Epithelial cell of proximal tubule (primary cell): ENCODE data around the gene LDAF1. TPM values are rescaled to one million over a fixed set of nuclear protein-coding genes. Genes with fewer than 3 reads are reported as not detected.
A peak's percentile ranks its signal among the peaks of the same experiment; 100 is the strongest.
"Not testable (repeated sequence)": the region's sequence is repeated elsewhere in the genome, so short reads cannot be mapped to it uniquely, and the experiment has no call there.

ENCODE experiments used
- DNase-seq: peaks from one replicate; pipeline ENCODE4 v3.0.0-alpha.2; 2011; ENCODE audit warnings: low read depth
- H3K4me3 ChIP-seq: 2 replicates; pipeline ENCODE4 v1.5.1; 2011; ENCODE audit warnings: low read depth, mild to moderate bottlenecking, low read length
- total RNA-seq: library from RNA; depleted of rRNA; stranded (reverse); fragments of >200 nt; gene quantifications from 2 replicates; pipeline ENCODE4 v1.2.3, GENCODE V29; 2015
- TF ChIP-seq, protein P1 (sequence below): conservative IDR thresholded peaks from 2 replicates; pipeline ENCODE4 v1.5.1; 2012; ENCODE audit warnings: low read depth, mild to moderate bottlenecking, low read length

The LDAF1 gene
- total RNA-seq, 1 donor from 2014 or later = 55.3 TPM

- TF ChIP-seq, protein P1, sequence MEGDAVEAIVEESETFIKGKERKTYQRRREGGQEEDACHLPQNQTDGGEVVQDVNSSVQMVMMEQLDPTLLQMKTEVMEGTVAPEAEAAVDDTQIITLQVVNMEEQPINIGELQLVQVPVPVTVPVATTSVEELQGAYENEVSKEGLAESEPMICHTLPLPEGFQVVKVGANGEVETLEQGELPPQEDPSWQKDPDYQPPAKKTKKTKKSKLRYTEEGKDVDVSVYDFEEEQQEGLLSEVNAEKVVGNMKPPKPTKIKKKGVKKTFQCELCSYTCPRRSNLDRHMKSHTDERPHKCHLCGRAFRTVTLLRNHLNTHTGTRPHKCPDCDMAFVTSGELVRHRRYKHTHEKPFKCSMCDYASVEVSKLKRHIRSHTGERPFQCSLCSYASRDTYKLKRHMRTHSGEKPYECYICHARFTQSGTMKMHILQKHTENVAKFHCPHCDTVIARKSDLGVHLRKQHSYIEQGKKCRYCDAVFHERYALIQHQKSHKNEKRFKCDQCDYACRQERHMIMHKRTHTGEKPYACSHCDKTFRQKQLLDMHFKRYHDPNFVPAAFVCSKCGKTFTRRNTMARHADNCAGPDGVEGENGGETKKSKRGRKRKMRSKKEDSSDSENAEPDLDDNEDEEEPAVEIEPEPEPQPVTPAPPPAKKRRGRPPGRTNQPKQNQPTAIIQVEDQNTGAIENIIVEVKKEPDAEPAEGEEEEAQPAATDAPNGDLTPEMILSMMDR = no peak
- no peak for DNase-seq
- H3K4me3 ChIP-seq = no peak overlapping the region
Observed at GRCh38 chr16:21128991-21129390, 29.5 kb upstream of the LDAF1 start.

DNA sequence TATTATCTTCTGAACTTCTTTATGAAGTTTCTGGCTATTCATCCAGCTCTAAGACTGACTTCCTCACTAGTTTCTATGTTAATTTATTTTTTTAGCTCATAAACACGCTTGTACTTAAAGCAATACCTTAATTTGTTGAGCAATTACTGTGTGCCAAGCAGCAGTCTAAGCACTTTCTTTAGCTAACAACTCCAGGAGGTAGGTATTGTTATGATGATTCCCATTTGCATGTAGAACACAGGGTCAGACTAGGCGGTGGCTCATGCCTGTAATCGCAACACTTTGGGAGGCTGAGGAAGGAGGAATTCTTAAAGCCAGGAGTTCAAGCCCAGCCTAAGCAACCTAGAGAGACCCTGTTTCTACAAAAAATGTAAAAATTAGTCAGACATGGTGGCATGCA, 27.7 kb upstream of the LDAF1 start:
- no peak for DNase-seq
- H3K4me3 ChIP-seq = no peak overlapping the region
- TF ChIP-seq, protein P1 = no peak

DNA sequence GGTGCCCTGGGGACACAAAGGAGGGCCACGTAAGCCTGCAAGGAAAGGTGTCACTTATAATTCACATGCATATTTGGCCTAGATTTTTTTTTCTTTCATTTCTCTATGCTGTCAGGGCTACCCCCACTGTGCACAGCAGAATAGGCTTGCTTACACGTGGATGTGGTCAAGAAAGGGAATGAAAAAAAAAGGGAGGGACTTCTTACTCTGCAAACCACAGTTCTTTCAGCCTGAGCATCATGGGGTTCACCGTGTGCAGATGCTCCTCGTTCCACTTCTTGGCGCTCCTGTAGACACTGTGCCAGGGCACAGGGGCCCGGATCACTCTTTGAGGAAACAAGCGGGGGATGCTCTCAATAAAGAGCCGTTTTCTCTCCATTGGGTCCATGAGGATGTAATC, 24.4 kb upstream of the LDAF1 start:
- no peak for DNase-seq
- TF ChIP-seq, protein P1 = no peak

DNA sequence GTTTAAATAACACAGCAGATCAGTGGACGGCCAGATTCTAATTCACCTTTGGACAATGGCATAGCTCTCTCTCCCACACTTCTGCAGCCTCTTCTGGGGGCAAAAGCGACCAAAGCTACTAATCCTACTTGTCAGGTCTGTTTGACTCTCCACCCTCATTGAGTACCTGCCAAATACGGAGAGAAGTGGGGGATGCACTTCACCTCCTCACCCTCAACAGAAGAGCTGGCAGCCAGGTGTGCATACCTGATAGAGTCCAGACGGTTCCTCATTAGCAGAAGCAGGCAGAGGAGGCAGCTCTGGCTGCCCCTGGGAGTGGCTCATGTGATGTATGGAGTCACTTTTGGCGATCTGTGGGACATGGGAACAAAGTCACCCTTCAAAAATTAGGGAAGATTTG, 12.7 kb upstream of the LDAF1 start:
- DNase-seq = no peak
- TF ChIP-seq, protein P1 = no peak
- H3K4me3 ChIP-seq = no peak overlapping the region

More for the DNA sequence above, 24.4 kb upstream of the LDAF1 start:
- no peak overlapping the region for H3K4me3 ChIP-seq

DNA sequence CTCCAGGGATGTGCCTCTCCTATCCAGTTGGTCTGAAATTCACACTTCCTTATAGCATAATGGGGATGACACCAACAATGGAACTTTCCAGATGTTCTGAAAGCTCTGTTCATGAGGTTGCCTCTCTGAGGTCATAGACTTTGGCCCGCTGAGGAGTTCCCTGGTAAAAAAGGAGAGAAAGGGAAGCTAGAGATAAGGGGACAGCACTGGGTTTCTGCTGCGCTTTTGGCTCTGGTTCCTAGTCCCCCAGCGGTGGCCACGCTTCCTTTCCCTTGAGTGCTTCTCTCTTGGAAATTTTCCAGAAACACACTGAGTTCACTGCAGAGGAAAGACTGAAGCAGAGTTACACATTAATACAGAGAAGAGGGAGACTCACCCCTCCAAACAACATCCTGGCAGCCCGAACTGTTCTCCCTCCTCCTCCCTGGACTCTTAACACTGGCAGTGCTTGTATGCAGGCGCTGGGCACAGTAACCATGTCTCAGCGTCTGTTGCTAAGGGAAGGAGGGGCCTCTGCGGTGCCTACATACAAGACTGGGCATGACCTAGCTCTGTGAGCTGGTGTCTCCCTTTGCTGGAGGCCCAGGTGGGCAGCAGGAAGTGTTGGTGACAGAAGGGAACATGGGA, 8.0 kb upstream of the LDAF1 start, which contains the start of gene DNAH3:
Gene DNAH3, minus strand, starts transcription at position 472 of the 627 bp plus-strand sequence. CDS start 527 bp downstream, outside the sequence.
- TF ChIP-seq, protein P1 = no peak
- DNase-seq = peak; percentile 84
- H3K4me3 ChIP-seq = no peak within 1 kb of the TSS

- not testable (repeated sequence) for DNase-seq, H3K4me3 ChIP-seq
Observed at GRCh38 chr16:21152160-21153030, 6.1 kb upstream of the LDAF1 start.

DNA sequence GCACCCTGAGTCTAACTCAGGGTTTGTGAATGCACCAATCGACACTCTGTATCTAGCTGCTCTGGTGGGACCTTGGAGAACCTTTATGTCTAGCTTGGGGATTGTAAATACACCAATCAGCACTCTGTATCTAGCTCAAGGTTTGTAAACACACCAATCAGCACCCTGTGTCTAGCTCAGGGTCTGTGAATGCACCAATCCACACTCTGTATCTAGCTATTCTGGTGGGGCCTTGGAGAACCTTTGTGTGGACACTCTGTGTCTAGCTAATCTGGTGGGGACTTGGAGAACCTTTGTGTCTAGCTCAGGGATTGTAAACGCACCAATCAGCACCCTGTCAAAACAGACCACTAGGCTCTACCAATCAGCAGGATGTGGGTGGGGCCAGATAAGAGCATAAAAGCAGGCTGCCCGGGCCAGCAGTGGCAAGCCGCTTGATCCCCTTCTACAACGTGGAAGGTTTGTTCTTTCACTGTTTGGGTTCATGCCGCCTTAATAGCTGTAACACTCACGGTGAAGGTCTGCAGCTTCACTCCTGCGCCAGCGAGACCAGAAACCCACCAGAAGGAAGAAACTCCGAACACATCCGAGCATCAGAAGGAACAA, 5.2 kb upstream of the LDAF1 start:
- not testable (repeated sequence) for DNase-seq, H3K4me3 ChIP-seq

DNA sequence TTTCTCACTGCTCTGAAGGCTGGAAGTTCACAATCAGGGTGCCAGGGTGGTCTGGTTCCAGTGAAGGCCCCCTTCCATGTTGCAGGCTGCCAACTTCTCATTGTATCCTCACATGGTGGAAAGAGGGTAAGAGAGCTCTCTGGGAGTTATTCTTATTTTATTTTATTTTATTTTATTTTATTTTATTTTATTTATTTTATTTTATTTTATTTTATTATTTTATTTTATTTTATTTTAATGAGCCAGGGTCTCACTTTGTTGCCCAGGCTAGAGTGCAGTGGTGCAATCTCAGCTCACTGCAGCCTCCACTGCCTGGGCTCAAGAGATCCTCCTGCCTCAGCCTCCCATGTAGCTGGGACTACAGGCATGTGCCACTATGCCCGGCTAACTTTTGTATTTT, 2.5 kb upstream of the LDAF1 start:
- not testable (repeated sequence) for DNase-seq, H3K4me3 ChIP-seq
